Measurements from ENCODE around the gene DHRS7C.

Gene DHRS7C

GRCh38 chr17:9790889-9791876 is at the start of gene DHRS7C:
TSS of gene DHRS7C (minus strand) at chr17:9791592. CDS start at chr17:9791284, 308 bp downstream.
- no peak for DNase-seq (ENCODE audit: low read depth, low spot score)

- DNase-seq (ENCODE audit: low read depth, low spot score): peak; percentile 37
These were observed 48.0 kb upstream of the DHRS7C start for GRCh38 chr17:9839433-9839832.

GRCh38 chr17:9837551-9838471 is 46.4 kb upstream of the DHRS7C start:
- no peak for DNase-seq (ENCODE audit: low read depth, low spot score)

- DNase-seq (ENCODE audit: low read depth, low spot score): no peak
These were observed 42.5 kb upstream of the DHRS7C start for GRCh38 chr17:9833922-9834321.

- no peak for DNase-seq (ENCODE audit: low read depth, low spot score)
These were observed 39.3 kb upstream of the DHRS7C start for GRCh38 chr17:9830711-9831110.

GRCh38 chr17:9829343-9829742 is 38.0 kb upstream of the DHRS7C start:
- DNase-seq (ENCODE audit: low read depth, low spot score): no peak

- DNase-seq (ENCODE audit: low read depth, low spot score): no peak
These were observed 37.2 kb upstream of the DHRS7C start for GRCh38 chr17:9828296-9829295.

GRCh38 chr17:9825641-9826150 is 34.3 kb upstream of the DHRS7C start, which contains the start of gene GLP2R:
TSS of gene GLP2R (plus strand) at chr17:9825924. CDS start at chr17:9826064, 140 bp downstream.
- DNase-seq (ENCODE audit: low read depth, low spot score): no peak

GRCh38 chr17:9824797-9825338 is 33.5 kb upstream of the DHRS7C start:
- DNase-seq (ENCODE audit: low read depth, low spot score): no peak

GRCh38 chr17:9824094-9824493 is 32.7 kb upstream of the DHRS7C start:
- no peak for DNase-seq (ENCODE audit: low read depth, low spot score)

- DNase-seq (ENCODE audit: low read depth, low spot score): no peak
These were observed 30.5 kb upstream of the DHRS7C start, which contains the start of gene GSG1L2 for GRCh38 chr17:9821921-9822320. TSS of gene GSG1L2 (minus strand) at chr17:9822079. CDS start at chr17:9822071, 8 bp downstream.

- DNase-seq (ENCODE audit: low read depth, low spot score): no peak
These were observed 29.1 kb upstream of the DHRS7C start for GRCh38 chr17:9820448-9820847.

GRCh38 chr17:9818760-9819159 is 27.4 kb upstream of the DHRS7C start:
- no peak for DNase-seq (ENCODE audit: low read depth, low spot score)

GRCh38 chr17:9817086-9817485 is 25.7 kb upstream of the DHRS7C start:
- DNase-seq (ENCODE audit: low read depth, low spot score): peak; percentile 20

GRCh38 chr17:9816472-9816871 is 25.1 kb upstream of the DHRS7C start:
- DNase-seq (ENCODE audit: low read depth, low spot score): no peak

- DNase-seq (ENCODE audit: low read depth, low spot score): no peak
These were observed 23.0 kb upstream of the DHRS7C start for GRCh38 chr17:9814337-9814945.

- no peak for DNase-seq (ENCODE audit: low read depth, low spot score)
These were observed 21.8 kb upstream of the DHRS7C start for GRCh38 chr17:9813166-9813565.

GRCh38 chr17:9811537-9811936 is 20.1 kb upstream of the DHRS7C start:
- DNase-seq (ENCODE audit: low read depth, low spot score): no peak

GRCh38 chr17:9811086-9811485 is 19.7 kb upstream of the DHRS7C start:
- DNase-seq (ENCODE audit: low read depth, low spot score): no peak
